Fibroblast of pulmonary artery (primary cell): ENCODE data around the gene NTM.
A peak's percentile ranks its signal among the peaks of the same experiment; 100 is the strongest.

Experiments used
- DNase-seq: peaks from one replicate; pipeline ENCODE4 v3.0.0-alpha.2; 2010; ENCODE audit warnings: low read depth
- H3K4me3 ChIP-seq: replicated peaks from 2 replicates; pipeline ENCODE4 v1.5.1; 2011; ENCODE audit warnings: low read depth, mild to moderate bottlenecking, control low read depth, low read length, moderate library complexity
- CTCF ChIP-seq: IDR thresholded peaks from 2 replicates; pipeline ENCODE4 v1.5.1; 2011; ENCODE audit warnings: mild to moderate bottlenecking, control low read depth, low read length, inconsistent platforms; ENCODE audit errors: missing control alignments

Gene NTM

GRCh38 chr11:132208477-132209055 is 838.2 kb downstream of the NTM start:
- TF ChIP-seq CTCF, result no peak

GRCh38 chr11:132211479-132211878 is 841.1 kb downstream of the NTM start:
- no peak for DNase-seq
- no peak for TF ChIP-seq CTCF
- no peak overlapping the region for H3K4me3 ChIP-seq

More at GRCh38 chr11:132208477-132209055, 838.2 kb downstream of the NTM start:
- no peak for DNase-seq
- no peak overlapping the region for H3K4me3 ChIP-seq

GRCh38 chr11:132217856-132218255 is 847.4 kb downstream of the NTM start:
- no peak for DNase-seq
- TF ChIP-seq CTCF, result no peak
- H3K4me3 ChIP-seq, result no peak overlapping the region

- TF ChIP-seq CTCF, result no peak
- H3K4me3 ChIP-seq, result no peak overlapping the region
- DNase-seq, result peak; percentile 62
Observed at GRCh38 chr11:132220474-132220873, 850.1 kb downstream of the NTM start.

- no peak for DNase-seq
- H3K4me3 ChIP-seq, result no peak overlapping the region
- TF ChIP-seq CTCF, result no peak
Observed at GRCh38 chr11:132222345-132222744, 851.9 kb downstream of the NTM start.

- DNase-seq, result no peak
- no peak overlapping the region for H3K4me3 ChIP-seq
- TF ChIP-seq CTCF, result no peak
Observed at GRCh38 chr11:132226522-132226921, 856.1 kb downstream of the NTM start.

GRCh38 chr11:132228746-132229325 is 858.4 kb downstream of the NTM start:
- no peak for TF ChIP-seq CTCF
- H3K4me3 ChIP-seq, result no peak overlapping the region
- DNase-seq, result no peak
